ENCODE measurements around the gene HS3ST3A1.
"Not testable (repeated sequence)": the region's sequence is repeated elsewhere in the genome, so short reads cannot be mapped to it uniquely, and the experiment has no call there.

The HS3ST3A1 gene

DNA sequence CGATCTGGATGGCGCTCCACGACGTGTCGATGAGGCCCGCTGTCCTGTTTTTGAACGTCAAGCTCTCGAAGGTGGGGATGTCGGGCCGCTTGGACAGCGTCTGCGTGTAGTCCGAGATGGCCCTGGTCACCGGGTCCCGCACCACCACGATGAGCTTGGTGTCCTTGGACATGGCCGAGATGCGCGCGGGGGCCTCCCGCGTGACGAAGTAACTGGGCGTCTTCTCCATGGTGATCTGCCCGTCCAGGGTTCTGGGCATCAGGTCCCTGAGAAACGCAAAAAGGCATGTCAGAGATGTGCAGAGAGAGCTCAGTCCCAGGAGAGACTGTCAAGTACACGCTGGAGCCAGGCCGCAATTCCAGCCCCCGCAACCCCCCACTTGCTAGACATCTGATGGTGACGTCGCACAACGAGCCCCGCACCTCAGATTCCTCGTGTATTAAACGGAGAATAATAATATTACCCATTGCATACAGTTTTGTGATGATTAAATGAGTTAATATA is 105.1 kb downstream of the HS3ST3A1 start:
- not testable (repeated sequence) for DNase-seq

DNA sequence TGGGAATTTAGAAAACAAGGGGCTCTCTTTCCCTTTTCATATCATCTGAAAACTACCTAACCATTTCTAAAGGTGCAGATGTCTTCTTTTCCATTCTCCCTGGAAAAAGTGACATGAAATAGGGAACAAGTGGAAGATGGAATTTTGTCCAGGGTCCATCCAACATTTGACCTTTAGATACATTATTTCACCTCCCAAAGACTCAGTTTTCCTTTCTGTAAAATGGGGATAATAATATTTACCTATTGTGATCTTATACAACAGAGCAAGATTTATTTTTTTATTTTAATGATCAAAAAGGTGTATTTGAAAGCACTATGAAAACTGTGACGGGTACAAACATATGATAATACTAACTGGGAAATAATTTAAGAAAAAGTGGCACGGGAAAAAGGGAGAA is 106.3 kb downstream of the HS3ST3A1 start:
- no peak for DNase-seq

DNA sequence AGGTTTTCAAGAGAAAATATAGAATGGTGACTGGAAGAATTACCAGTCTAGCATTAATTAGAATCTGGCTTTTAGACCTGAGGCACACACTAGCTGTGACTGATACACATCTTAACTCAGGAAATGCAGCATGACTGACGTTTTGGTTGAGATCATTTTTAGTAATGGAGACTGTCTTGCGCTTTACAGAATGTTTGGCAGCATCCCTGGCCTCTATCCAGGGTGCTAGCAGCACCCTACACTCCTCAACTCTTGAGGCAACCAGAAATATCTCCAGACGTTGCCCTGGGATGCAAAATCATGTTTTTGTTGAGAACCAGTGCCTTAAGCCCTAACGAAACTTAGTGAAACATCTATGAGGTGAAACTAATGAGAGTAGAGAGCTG is 109.0 kb downstream of the HS3ST3A1 start:
- no peak for DNase-seq

DNA sequence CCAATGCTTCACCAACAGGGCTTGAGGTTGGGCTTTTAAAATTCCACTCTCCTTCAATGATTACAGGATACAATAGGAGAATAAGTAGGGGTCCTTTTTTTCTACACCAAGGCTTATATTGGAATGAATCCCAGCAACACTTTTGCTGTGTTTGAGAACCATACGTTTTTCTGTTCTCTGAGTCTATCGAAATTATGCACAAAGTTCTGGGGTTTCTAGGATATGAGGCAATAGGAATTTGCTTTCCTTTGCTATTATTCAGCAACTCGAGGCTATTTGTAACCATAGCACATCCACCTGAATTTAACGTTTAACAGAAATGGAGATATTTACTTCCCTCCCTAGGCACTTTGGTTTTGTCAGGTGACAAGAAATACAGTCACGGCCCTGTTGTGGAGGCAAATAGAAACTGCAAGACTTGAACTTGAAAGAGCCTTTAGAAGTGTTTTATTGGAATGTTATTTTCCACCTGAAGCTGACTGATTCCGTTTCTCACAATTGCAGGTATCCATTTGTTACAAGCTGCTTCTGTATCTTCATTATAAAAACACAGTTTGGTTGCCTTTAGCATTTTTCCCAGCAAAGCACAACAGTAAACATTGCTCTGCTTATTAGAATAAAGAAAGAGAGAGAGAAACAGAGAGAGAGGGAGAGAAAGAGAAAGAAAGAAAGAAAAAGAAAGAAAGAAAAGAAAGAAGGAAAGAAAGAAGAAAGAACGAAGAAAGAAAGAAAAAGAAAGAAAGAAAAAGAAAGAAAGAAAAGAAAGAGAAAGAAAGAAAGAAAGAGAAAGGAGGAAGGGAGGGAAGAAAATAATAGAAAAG is 109.6 kb downstream of the HS3ST3A1 start:
- DNase-seq, result no peak

DNA sequence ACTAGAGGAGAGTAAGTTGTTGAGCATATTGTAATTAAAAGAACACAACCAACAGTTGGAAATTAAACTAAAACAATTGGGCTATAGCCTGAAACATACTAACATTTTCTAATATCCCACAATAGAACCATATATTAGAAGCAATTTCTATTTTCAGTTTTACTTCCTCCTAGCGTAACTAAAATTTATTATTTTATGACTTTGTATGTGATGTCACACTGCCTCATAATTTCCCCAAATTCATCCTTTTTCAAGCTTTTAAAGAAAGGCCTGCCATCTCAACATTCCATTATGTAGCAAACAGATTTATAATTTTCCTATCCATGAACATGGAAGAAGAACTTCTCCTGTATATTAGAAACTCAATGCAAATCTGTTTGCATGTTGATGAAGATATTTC is 110.2 kb downstream of the HS3ST3A1 start:
- DNase-seq, result no peak

DNA sequence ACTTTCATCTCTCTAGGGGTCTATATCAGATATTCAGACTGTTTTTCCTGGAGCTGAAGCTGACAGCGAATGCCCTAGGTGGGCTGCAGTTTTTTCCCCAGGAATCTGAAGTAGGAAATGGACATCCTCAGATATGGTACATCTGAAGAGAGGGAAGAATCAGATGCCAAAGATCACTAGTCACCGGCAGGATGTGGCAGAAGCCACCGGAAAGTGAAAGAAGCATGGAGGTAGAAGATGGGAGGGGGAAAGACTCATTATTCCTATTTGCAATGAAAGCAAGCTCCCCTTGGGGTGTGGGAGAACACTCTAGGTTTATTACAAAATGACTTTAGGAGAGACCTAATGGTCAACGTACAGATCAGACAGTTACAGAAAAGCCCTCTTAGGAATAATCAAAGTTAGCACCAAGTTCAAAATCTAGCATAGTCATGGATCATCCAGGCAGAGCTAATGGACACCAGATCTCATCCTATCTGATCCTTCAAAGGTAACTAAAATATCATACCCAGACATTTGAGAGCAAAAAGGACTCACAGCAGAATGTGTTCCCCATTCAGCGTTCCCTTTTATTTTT is 110.7 kb downstream of the HS3ST3A1 start:
- DNase-seq, result no peak

DNA sequence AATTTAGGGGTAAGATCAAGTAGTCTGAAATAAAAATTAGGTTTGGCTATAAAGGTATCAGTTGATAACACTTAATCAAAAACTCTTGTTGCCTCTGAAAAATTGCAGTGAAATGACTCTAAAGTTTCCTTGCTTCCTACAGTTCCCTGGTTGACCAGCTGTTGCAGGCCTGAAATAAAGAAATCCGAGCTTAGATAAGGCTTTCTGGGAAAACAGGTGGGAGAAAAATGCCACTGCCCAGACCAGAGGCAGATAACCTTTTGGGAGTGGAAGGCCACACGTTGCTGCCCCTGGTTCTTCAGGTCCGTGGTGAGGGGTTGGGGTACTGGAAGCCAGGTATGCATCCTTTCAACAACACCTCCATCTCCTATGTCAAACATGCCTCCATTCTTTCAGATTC is 111.3 kb downstream of the HS3ST3A1 start:
- no peak for DNase-seq

DNA sequence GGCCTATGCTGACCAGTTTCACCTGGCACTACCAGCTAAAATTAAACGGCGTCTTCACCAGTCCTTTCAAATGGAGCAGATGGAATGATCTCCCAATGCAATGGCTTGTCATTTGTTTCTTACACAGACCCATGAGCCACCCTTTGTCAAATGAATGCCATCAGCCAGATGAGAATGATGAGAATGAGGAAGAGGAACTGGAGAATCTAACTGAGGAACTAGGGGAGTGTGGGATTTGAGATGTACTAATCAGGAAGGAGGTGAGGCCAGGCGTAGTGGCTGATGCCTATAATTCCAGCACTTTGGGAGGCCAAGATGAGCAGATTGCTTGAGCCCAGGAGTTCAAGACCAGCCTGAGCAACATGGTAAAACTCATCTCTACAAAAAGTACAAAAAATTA is 116.4 kb downstream of the HS3ST3A1 start:
- DNase-seq, result no peak

DNA sequence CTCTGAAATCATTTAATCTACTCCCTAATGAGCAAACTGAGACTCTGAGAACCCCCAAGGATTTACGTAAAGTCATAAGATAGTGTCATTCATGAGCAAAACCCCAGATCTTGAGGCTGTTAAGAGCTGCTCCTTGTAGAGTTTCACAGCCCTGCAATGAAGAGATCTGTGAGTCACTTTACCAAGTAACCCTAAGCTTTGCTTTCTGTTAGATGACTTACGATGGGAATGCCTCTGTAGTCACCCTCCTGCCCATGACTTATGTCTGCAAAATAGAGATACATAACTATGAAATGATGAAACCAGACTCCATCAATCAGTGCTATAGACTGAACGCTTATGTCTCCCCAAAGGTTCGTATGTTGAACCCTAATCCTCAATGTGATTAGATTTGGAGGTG is 117.7 kb downstream of the HS3ST3A1 start:
- DNase-seq, result no peak

DNA sequence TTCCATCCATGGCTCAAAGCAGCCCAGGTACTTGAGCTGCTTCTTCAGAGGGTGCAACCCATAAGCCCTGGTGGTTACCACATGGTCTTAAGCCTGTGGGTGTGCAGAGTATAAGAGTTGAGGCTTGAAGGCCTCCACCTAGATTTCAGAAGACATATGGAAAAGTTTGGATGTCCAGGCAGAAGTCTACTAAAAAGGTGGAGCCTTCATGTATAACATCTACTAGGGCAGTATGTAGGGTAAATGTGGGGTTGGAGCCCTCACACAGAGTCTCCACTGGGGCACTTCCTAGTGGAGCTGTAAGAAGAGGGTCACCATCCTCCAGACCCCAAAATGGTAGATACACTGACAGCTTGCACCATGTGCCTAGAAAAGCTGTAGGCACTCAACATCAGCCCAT is 120.9 kb downstream of the HS3ST3A1 start:
- no peak for DNase-seq

DNA sequence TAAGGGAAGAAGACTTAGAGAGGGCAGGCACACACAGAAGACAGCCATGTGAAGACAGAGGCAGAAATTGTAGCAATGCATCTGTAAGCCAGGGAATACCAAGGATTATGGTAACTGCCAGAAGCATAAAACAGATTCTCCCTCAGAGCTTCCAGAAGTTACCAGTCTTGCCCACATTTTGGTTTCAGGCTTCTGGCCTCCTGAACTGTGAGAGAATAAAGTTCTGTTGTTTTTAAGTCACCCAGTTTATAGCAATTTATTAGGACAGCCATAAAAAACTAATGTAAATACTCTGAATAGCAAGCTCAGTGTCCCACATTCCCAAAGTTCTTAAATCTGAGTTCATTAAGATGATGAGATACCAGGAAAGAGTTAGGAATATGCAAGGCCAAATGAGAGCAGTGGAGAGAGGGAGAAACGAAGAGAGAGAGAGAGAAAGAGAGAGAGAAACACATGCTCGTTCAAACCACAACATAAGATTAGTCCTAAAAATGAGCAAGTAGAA is 123.4 kb downstream of the HS3ST3A1 start:
- no peak for DNase-seq

DNA sequence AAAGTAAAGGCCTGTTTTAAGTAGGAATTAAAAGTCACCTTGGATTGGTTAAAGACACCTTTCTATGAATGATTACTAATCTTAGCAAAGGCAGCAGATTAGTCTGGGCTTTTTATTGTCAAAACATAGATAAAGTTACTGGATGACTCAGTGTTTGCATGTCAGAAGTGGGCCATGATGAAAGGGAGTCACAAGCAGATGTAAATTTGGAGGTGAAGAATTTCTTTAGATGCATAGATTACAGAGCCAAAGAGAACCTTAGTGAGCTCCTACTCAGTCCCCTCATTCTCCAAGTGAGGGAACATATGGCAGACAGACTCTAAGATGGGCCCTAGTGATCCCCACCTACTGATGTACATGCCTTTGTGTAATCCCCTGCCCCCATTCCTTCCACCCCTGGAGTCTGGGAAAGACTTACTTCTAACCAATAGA is 124.5 kb downstream of the HS3ST3A1 start:
- no peak for DNase-seq

DNA sequence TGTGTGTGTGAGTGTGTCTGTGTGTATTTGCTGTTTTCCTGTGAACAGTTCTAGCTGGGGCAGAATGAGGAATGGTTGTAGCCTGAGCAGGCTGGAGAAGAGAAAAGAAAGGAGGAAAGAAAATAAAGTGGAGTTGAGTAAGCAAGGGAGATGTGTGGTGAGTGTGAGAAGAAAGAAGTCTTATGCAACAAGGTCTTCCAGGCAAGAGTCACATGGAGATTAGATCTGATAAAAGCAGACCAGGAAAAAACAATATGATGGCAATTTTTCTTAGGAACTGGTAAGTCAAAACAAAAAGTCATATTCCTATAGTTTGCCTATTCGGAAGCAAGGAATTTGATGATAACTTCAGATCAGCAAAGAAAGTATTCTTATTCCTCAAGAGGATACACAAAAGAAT is 125.0 kb downstream of the HS3ST3A1 start:
- DNase-seq, result no peak

DNA sequence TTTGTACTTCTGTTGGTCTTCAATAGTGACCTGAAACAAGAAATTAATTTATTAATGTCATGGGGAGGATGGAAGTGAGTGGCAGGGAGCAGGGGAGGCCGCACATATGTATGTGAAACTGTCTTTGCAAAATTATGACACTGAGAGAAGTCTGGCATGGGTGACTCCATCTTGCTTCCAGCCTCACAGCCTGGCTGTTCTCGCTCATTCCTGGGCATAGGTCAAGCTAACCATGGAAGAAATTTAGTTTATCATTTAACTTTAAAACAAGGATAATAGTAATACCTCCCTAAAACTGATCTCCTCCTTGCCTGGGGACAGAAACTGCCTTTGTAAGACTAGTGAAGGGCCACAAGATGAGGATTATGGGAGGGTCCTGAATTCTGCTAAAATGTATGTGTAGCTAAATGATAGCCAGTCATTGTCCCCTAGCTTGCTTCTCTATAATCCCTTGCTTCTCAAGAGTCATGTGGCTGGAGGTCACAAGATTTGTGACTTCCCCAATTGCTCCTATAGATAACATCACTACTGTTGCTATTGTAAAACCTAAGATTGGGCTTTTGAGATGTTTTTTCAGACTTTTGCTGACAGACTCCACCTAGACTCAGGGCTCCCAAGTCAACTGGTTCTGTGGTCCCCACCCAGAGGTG is 126.0 kb downstream of the HS3ST3A1 start:
- DNase-seq, result no peak

DNA sequence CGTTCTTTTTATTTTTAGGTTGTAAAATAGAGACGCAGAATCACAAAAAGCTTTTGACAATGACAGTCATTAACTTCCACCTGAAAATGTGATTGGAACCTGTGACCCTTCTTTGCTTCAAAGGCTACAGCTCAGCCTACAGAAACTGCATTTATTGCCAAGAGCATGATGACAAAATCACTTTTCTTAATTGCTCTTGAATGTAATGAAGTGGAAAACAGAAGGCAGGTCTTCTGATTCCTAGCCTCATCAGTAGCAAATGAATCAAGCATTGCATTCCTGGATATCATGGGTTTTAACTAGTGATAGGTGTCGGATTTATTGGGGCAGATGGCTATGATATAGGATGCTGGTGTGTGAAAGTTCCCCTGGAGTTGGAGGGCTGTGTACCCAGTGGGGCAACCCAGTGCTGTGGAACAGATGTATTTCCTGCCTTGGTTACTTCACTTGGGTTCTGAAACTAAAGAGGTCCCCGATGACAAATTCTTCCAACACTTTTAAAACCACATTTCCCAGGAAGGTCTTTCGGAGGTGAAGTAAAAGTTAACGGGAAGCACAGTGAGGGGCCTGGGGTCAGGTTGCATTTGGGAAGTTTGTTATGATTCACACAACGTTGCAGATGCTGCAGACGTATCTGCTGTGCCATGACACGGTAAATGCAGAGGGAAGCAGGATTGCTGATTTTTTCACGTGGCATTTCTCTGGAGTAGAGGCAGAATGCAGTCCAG is 127.5 kb downstream of the HS3ST3A1 start:
- DNase-seq, result no peak

DNA sequence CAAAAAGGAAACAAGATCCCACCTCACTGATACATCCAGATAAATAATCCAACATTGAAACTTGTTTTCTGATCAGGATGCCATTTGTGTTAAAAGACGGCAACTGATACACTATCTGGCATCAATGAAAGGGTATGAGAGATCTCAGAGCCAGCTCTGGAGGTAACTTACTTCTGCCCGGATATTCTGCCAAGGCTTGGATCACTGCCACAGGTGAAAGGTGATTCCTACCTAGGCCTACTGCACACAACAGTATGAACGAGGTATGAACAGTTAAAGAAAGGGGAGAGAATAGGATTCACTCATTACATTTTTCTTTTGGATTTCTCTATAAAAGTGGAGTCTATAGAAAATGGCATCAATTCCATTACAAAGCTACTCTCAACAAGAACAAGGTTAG is 136.1 kb downstream of the HS3ST3A1 start:
- no peak for DNase-seq

DNA sequence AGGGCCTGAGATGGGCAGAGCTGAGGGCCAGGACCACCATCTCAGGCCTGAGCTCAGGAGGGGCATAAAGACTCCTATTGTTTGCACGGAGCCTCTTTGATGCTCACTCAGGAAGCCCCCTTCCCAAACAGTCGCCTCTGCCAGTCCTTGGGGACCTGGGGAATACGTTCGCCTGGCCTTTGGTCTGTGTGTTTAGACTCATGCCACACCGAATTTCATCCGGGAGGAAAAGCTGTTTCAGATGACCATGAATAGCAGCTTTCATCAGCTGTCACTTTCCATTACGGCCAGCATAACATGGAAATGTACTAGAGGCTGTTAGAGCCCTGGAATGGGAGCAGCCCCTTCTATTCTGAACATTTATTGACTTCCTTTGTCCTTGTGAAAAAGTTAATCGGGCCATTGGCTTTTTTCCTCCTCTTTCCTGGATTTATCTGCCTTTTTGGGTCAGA is 139.0 kb downstream of the HS3ST3A1 start:
- DNase-seq, result no peak

DNA sequence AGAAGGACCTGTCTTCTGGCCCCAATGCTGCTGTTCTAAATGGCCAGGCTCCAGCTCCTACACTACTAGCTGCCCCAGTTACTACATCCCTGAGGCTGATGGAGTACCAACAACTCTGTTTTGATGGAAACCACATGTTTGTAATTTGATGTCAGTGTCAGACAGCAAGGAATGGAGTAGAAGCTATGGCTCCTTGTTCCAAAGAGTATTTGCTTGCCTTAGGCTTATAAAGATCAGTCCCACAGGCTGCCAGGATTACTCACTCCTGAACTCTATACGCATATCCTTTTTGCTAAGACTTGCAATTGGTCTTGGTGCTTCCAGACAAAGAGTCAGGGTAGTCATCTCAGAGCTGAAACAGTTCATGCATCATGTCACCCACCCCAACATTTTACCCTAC is 139.6 kb downstream of the HS3ST3A1 start:
- no peak for DNase-seq

DNA sequence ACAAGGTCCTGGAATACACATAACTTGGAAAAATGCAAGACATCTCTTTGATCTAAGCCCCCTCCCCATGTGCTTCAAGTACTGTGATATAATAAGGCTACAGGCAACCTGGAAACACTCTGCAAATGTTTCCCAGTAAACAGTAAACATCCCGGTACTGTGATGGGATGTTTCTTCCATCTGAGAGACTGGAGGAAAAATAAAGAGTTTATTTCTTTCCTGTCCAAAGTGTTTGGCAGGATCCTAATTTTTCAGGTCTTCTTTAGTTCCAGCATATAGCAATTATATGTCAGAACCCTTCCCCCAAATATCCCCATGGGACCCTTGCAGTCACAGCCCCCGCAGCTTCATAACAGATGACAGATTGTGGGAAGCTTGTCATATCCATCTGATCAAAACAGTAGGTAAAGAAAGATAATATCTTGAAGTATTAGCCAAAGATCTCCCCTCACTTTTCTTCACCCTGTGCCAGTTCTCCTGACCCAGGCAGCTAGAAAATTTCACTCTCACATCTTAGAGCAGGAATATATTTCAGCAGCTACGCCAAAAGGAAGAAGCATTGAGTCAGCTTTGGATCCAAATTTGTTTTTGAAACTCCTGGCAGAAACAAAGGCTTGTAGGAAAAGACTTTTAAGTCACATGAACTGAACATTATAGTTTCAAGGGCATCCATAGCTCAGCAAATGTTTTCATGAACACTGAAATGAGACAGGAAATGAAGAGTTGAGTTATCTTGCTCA is 141.3 kb downstream of the HS3ST3A1 start:
- DNase-seq, result no peak

DNA sequence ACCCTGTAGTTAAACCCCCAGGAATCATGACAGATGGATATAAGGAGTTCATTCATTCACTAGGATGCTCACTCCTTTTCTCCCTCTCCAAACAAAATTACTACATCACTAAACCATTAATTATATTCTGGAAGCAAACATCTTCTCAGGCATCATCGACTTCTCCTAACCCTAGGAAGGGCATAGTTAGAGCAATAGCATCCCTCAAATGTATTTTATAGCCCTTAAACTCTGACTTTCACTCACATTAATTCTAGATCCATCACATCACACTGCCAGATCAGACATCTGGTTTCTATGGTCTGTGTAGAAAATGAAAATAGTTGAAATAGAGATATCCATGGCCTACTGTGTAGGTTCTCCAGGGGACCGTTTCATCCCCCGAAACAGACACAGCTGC is 143.9 kb downstream of the HS3ST3A1 start:
- DNase-seq, result no peak

Data from anterior cingulate cortex (tissue), 58 donors.